ENCODE data around the gene PLAGL2.
"Not testable (repeated sequence)": the region's sequence is repeated elsewhere in the genome, so short reads cannot be mapped to it uniquely, and the experiment has no call there.

PLAGL2 gene

GRCh38 chr20:32203356-32204204 lies 4.0 kb downstream of the PLAGL2 start:
- peak; percentile 9 for DNase-seq (ENCODE audit: low read depth)
- no peak overlapping the region for H3K4me3 ChIP-seq (ENCODE audit: low read depth, low read length)
- no peak for TF ChIP-seq CTCF (conservative IDR thresholded peaks at IDR 0.05; ENCODE audit: low read depth, low read length)

- no peak overlapping the region for H3K4me3 ChIP-seq (ENCODE audit: low read depth, low read length)
- DNase-seq (ENCODE audit: low read depth) = peak; percentile 16
- no peak for TF ChIP-seq CTCF (conservative IDR thresholded peaks at IDR 0.05; ENCODE audit: low read depth, low read length)
These were observed 5.6 kb downstream of the PLAGL2 start for GRCh38 chr20:32201977-32202363.

GRCh38 chr20:32201296-32201976 lies 6.1 kb downstream of the PLAGL2 start:
- peak; percentile 30 for DNase-seq (ENCODE audit: low read depth)
- no peak for TF ChIP-seq CTCF (conservative IDR thresholded peaks at IDR 0.05; ENCODE audit: low read depth, low read length)

DNA sequence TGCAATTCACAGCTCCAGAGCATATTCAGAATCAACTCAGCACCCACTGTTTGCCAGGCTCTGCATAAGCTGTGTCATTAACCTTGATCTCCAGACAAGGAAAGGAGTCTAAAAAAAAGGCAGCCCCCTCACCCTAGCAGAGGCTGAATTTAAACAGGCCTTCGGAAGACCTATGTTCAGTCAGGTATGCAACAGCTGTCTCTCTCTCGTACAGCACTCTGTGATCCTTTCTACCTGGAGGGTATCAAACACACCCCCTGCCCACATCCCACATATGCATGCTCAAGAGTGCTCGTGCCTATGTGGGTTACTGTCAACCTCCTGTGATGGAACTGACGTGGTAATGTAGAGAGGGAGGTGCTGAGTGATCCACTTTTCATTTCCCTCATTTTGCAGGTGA lies 8.5 kb downstream of the PLAGL2 start:
- no peak for TF ChIP-seq CTCF (conservative IDR thresholded peaks at IDR 0.05; ENCODE audit: low read depth, low read length)
- H3K4me3 ChIP-seq (ENCODE audit: low read depth, low read length) = no peak overlapping the region
- DNase-seq (ENCODE audit: low read depth) = no peak

More at GRCh38 chr20:32201296-32201976, 6.1 kb downstream of the PLAGL2 start:
- H3K4me3 ChIP-seq (ENCODE audit: low read depth, low read length) = no peak overlapping the region

DNA sequence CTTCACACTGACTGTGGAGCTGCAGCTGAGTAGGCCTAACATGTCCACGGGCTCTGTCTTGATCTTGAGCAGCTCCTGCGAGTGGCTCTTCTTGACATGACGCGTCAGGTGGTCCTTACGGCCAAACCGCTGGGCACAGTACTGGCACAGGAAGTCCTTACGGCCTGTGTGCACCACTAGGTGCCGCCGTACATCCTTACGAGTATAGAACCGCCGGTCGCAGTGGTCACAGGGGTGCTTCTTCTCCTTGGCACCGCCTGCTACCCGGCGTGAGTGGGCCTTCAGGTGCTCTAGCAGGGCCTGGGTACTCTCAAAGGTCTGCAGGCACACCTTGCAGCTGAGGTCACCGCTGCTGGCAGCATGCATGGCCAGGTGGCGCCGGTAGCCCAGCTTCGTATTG lies 10.4 kb downstream of the PLAGL2 start:
- not testable (repeated sequence) for DNase-seq (ENCODE audit: low read depth); H3K4me3 ChIP-seq (ENCODE audit: low read depth, low read length)

DNA sequence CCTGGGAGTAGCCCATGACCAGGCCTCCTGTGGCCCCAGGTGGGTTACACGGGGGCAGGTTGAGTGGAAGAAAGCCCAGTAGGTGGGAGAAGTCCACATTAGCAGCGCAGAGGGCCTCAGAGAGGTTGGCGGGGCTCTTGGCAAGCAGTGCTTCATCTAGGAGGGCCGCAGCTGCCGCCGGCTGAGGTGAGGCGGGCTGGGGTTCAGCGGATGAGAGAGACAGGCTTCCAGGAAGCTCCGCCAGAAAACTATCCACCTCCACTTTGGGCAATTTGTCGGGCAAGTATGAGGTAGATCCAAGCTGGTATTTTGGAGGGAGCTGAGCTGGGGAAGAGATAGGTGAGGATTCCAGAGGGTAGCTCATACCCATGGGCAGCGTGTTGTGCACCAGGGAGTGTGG lies 10.9 kb downstream of the PLAGL2 start:
- H3K4me3 ChIP-seq (ENCODE audit: low read depth, low read length); DNase-seq (ENCODE audit: low read depth): not testable (repeated sequence)

GRCh38 chr20:32195581-32195980 lies 12.0 kb downstream of the PLAGL2 start:
- no peak for TF ChIP-seq CTCF (conservative IDR thresholded peaks at IDR 0.05; ENCODE audit: low read depth, low read length)
- no peak for DNase-seq (ENCODE audit: low read depth)
- H3K4me3 ChIP-seq (ENCODE audit: low read depth, low read length) = no peak overlapping the region

- TF ChIP-seq CTCF (conservative IDR thresholded peaks at IDR 0.05; ENCODE audit: low read depth, low read length) = no peak
- no peak for DNase-seq (ENCODE audit: low read depth)
- H3K4me3 ChIP-seq (ENCODE audit: low read depth, low read length) = no peak overlapping the region
These were observed 13.5 kb downstream of the PLAGL2 start for GRCh38 chr20:32193996-32194395.

DNA sequence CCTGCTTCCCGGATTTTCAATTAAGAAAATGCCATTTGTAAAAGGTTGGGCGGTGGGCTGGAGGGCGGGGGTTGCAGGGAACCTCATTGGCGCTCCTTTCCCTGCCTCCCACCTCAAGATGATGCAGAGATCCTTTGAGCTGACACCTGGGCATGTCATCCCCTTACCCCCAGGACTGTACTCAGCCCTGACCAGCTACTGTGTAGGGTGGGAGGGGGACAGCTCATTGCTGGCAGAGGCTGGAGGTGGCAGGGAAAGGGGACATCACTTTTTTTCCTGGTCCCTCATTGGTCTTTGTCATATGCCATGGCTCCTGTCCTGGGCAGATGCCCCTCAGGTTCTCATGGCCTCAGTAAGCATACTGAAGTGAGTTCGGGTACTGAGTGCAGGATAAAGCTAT lies 14.2 kb downstream of the PLAGL2 start:
- not testable (repeated sequence) for H3K4me3 ChIP-seq (ENCODE audit: low read depth, low read length); DNase-seq (ENCODE audit: low read depth)
